Measurements from ENCODE around the gene PDK4.

The PDK4 gene

DNA sequence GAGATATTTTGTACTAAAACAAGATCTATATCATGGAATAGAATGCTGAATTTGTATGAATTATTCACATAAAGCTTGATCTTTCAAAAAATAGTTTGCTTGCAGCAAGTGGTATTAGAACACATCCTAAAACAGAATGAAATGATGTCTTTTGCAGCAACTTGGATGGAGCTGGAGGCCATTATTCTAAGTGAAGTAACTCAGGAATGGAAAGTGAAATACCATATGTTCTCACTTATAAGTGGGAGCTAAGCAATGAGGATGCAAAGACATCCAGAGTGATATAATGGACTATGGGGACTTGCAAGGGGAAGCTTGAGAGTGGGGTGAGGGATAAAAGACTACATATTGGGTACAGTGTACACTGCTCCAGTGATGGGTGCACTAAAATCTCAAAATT, 56.9 kb downstream of the PDK4 start:
- TF ChIP-seq SIN3A (IDR thresholded peaks at IDR 0.05; ENCODE audit: borderline replicate concordance, insufficient read depth, low read length) (no peak), POLR2AphosphoS5 (IDR thresholded peaks at IDR 0.05; ENCODE audit: low read depth, low read length) (no peak), REST (IDR thresholded peaks at IDR 0.05; ENCODE audit: insufficient read depth in 1 of 2, low read depth in 2 of 2, low read length in 2 of 2) (no peak), FOXP2 (optimal IDR thresholded peaks at IDR 0.05; ENCODE audit: borderline replicate concordance, extremely low read depth, extremely low read length, insufficient read depth) (no peak), TAF1 (IDR thresholded peaks at IDR 0.05; ENCODE audit: borderline replicate concordance, insufficient read depth, low read length) (no peak)

GRCh38 chr7:95537468-95537867, 58.8 kb downstream of the PDK4 start:
- TF ChIP-seq TAF1 (IDR thresholded peaks at IDR 0.05; ENCODE audit: borderline replicate concordance, insufficient read depth, low read length) (no peak), SIN3A (IDR thresholded peaks at IDR 0.05; ENCODE audit: borderline replicate concordance, insufficient read depth, low read length) (no peak), FOXP2 (optimal IDR thresholded peaks at IDR 0.05; ENCODE audit: borderline replicate concordance, extremely low read depth, extremely low read length, insufficient read depth) (no peak), POLR2AphosphoS5 (IDR thresholded peaks at IDR 0.05; ENCODE audit: low read depth, low read length) (no peak), REST (IDR thresholded peaks at IDR 0.05; ENCODE audit: insufficient read depth in 1 of 2, low read depth in 2 of 2, low read length in 2 of 2) (no peak)

GRCh38 chr7:95536656-95537311, 59.5 kb downstream of the PDK4 start:
- TF ChIP-seq FOXP2 (optimal IDR thresholded peaks at IDR 0.05; ENCODE audit: borderline replicate concordance, extremely low read depth, extremely low read length, insufficient read depth) = no peak

GRCh38 chr7:95535662-95536061, 60.7 kb downstream of the PDK4 start:
- no peak for TF ChIP-seq POLR2AphosphoS5 (IDR thresholded peaks at IDR 0.05; ENCODE audit: low read depth, low read length)
- TF ChIP-seq FOXP2 (optimal IDR thresholded peaks at IDR 0.05; ENCODE audit: borderline replicate concordance, extremely low read depth, extremely low read length, insufficient read depth) = no peak
- TF ChIP-seq REST (IDR thresholded peaks at IDR 0.05; ENCODE audit: insufficient read depth in 1 of 2, low read depth in 2 of 2, low read length in 2 of 2) = no peak
- TF ChIP-seq TAF1 (IDR thresholded peaks at IDR 0.05; ENCODE audit: borderline replicate concordance, insufficient read depth, low read length) = no peak
- TF ChIP-seq SIN3A (IDR thresholded peaks at IDR 0.05; ENCODE audit: borderline replicate concordance, insufficient read depth, low read length) = no peak

GRCh38 chr7:95534796-95535195, 61.5 kb downstream of the PDK4 start:
- TF ChIP-seq FOXP2 (optimal IDR thresholded peaks at IDR 0.05; ENCODE audit: borderline replicate concordance, extremely low read depth, extremely low read length, insufficient read depth) (no peak), POLR2AphosphoS5 (IDR thresholded peaks at IDR 0.05; ENCODE audit: low read depth, low read length) (no peak), REST (IDR thresholded peaks at IDR 0.05; ENCODE audit: insufficient read depth in 1 of 2, low read depth in 2 of 2, low read length in 2 of 2) (no peak), SIN3A (IDR thresholded peaks at IDR 0.05; ENCODE audit: borderline replicate concordance, insufficient read depth, low read length) (no peak), TAF1 (IDR thresholded peaks at IDR 0.05; ENCODE audit: borderline replicate concordance, insufficient read depth, low read length) (no peak)
